Cardiac muscle cell (in vitro differentiated cells and primary cell): ENCODE measurements around the gene FAM241A. TPM values are rescaled to one million over a fixed set of nuclear protein-coding genes. Genes with fewer than 3 reads are reported as not detected.

Experiments used
- DNase-seq, 2 donors: peaks; one replicate each; pipeline versions ENCODE4 v3.0.0 to v3.0.0-alpha.2; 2010 to 2017; ENCODE audit warnings: low read depth in 1 of 2, low spot score in 1 of 2
- H3K27ac ChIP-seq: fragments of 200-600 bp; sonication (generic); 2 replicates; pipeline ENCODE4 v1.5.1; 2016
- H3K27me3 ChIP-seq: fragments of 200-600 bp; sonication (generic); 2 replicates; pipeline ENCODE4 v1.6.0; 2016; ENCODE audit warnings: control low read depth
- H3K36me3 ChIP-seq: fragments of 200-600 bp; sonication (generic); 2 replicates; pipeline ENCODE4 v1.5.1; 2016; ENCODE audit warnings: control low read depth
- H3K4me1 ChIP-seq: fragments of 200-600 bp; sonication (generic); 2 replicates; pipeline ENCODE4 v1.8.1; 2017; ENCODE audit warnings: low read depth, mild to moderate bottlenecking, mixed run types
- H3K4me3 ChIP-seq: fragments of 200-600 bp; sonication (generic); 2 replicates; pipeline ENCODE4 v1.5.1; 2016; ENCODE audit warnings: mild to moderate bottlenecking
- H3K9me3 ChIP-seq: fragments of 200-600 bp; sonication (generic); 2 replicates; pipeline ENCODE4 v1.5.1; 2017; ENCODE audit warnings: low read depth, mild to moderate bottlenecking, control low read depth
- polyA plus RNA-seq: library from polyadenylated mRNA; unstranded; fragments of >200 nt; fragmentation: Nextera tagmentation; extraction: Ambion mirVana; gene quantifications from 2 replicates; pipeline ENCODE4 v1.2.1, GENCODE V29; 2016
- total RNA-seq: library from RNA; depleted of rRNA; stranded (reverse); fragments of >200 nt; gene quantifications from 2 replicates; pipeline ENCODE4 v1.2.3, GENCODE V29; 2016
- TF ChIP-seq, protein P1 (sequence below): IDR thresholded peaks from 2 replicates; pipeline ENCODE4 v1.5.1; 2012; ENCODE audit warnings: low read depth, mild to moderate bottlenecking, low read length

The FAM241A gene
- total and polyA plus RNA-seq, 2 experiments from 2014 or later = 2.3 to 4.3 TPM

DNA sequence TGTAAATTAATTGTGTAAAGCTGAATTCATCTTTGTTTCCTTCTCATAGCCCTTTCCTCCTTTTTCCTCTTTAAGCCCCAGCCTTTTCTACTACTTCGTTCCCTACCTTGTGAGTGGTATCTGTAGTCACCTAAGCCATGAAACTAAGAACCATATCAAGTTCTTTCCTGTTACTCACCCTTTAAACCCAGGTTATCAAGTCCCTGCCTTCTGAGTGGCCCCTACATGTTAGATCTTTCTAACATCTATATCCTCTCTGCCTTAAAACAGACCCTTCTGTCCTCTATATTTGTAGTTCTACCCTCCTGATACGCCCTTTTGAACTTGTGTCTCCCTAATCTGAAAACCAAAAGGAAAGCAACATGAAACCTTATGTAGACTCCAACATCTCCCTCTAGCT, 93.6 kb downstream of the FAM241A start:
- Histone ChIP-seq H3K4me1 (peaks cover 3% of the 10 kb centered on the region), H3K36me3 (no peaks in the 10 kb centered on the region), H3K9me3 (no peaks in the 10 kb centered on the region), H3K27me3 (no peaks in the 10 kb centered on the region), H3K4me3 (no peak overlapping the region), H3K27ac (no peak overlapping the region)
- TF ChIP-seq, protein P1, sequence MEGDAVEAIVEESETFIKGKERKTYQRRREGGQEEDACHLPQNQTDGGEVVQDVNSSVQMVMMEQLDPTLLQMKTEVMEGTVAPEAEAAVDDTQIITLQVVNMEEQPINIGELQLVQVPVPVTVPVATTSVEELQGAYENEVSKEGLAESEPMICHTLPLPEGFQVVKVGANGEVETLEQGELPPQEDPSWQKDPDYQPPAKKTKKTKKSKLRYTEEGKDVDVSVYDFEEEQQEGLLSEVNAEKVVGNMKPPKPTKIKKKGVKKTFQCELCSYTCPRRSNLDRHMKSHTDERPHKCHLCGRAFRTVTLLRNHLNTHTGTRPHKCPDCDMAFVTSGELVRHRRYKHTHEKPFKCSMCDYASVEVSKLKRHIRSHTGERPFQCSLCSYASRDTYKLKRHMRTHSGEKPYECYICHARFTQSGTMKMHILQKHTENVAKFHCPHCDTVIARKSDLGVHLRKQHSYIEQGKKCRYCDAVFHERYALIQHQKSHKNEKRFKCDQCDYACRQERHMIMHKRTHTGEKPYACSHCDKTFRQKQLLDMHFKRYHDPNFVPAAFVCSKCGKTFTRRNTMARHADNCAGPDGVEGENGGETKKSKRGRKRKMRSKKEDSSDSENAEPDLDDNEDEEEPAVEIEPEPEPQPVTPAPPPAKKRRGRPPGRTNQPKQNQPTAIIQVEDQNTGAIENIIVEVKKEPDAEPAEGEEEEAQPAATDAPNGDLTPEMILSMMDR = no peak
- DNase-seq = no peak

Other genes with a start within 250 kb of the FAM241A start
- 24.4 and 28.0 TPM in 2 replicates for gene AP1AR, start 86.3 kb downstream of the FAM241A start, total RNA-seq
- gene AP1AR, start 86.3 kb downstream of the FAM241A start, polyA plus RNA-seq = 21.3 and 21.7 TPM in 2 replicates
- 2.5 and 2.7 TPM in 2 replicates for gene TIFA, start 140.4 kb downstream of the FAM241A start, total RNA-seq
- gene TIFA, start 140.4 kb downstream of the FAM241A start, polyA plus RNA-seq = 6.5 and 11.0 TPM in 2 replicates
- gene ALPK1, start 151.9 kb downstream of the FAM241A start, total RNA-seq = 0.53 and 0.80 TPM in 2 replicates
- gene ALPK1, start 151.9 kb downstream of the FAM241A start, polyA plus RNA-seq = 0.56 and 1.6 TPM in 2 replicates